Coronary artery (tissue), 2 donors: ENCODE results near the gene ACTA1.
"Not testable (repeated sequence)": the region's sequence is repeated elsewhere in the genome, so short reads cannot be mapped to it uniquely, and the experiment has no call there.

Experiments used
- DNase-seq: peaks from one replicate; pipeline ENCODE4 v3.0.0-alpha.2; 2017; ENCODE audit warnings: low spot score
- H3K27ac ChIP-seq, 2 donors: fragments of 200-600 bp; sonication (generic); one replicate each; pipeline ENCODE4 v1.5.1; 2016 to 2019
- H3K4me3 ChIP-seq: fragments of 200-600 bp; sonication (generic); 2 replicates; pipeline ENCODE4 v1.5.1; 2016; ENCODE audit warnings: mild to moderate bottlenecking, moderate library complexity
- CTCF ChIP-seq: fragments of 200-600 bp; sonication (generic); IDR thresholded peaks from one replicate; pipeline ENCODE4 v1.5.1; 2019; ENCODE audit warnings: antibody characterized with exemption

Gene ACTA1

GRCh38 chr1:229420765-229421164 lies 13.1 kb downstream of the ACTA1 start:
- no peak overlapping the region for H3K4me3 ChIP-seq
- no peak for DNase-seq
- H3K27ac ChIP-seq = no peak overlapping the region
- TF ChIP-seq CTCF = no peak

- H3K27ac ChIP-seq = no peak overlapping the region
- DNase-seq = no peak
- H3K4me3 ChIP-seq = no peak overlapping the region
- no peak for TF ChIP-seq CTCF
Measured at GRCh38 chr1:229420224-229420623, 13.7 kb downstream of the ACTA1 start.

- DNase-seq = not testable (repeated sequence)
Measured at GRCh38 chr1:229418586-229418985, 15.3 kb downstream of the ACTA1 start.

GRCh38 chr1:229412810-229413209 lies 21.1 kb downstream of the ACTA1 start:
- H3K27ac ChIP-seq, DNase-seq, H3K4me3 ChIP-seq: not testable (repeated sequence)

More at GRCh38 chr1:229418586-229418985, 15.3 kb downstream of the ACTA1 start:
- H3K4me3 ChIP-seq, H3K27ac ChIP-seq: not testable (repeated sequence)

- TF ChIP-seq CTCF = no peak
- H3K4me3 ChIP-seq = no peak overlapping the region
- H3K27ac ChIP-seq = peak overlapping the region; percentile 1 to 68
Measured at GRCh38 chr1:229412056-229412455, 21.8 kb downstream of the ACTA1 start.

GRCh38 chr1:229411434-229412055 lies 22.3 kb downstream of the ACTA1 start:
- Histone ChIP-seq H3K4me3 (peak overlapping the region; percentile 33), H3K27ac (peak overlapping the region; percentile 68 to 86)
- TF ChIP-seq CTCF = no peak
- DNase-seq = no peak

More at GRCh38 chr1:229412056-229412455, 21.8 kb downstream of the ACTA1 start:
- no peak for DNase-seq

GRCh38 chr1:229410692-229411433 lies 23.0 kb downstream of the ACTA1 start:
- Histone ChIP-seq H3K4me3 (peak overlapping the region; percentile 33), H3K27ac (peak overlapping the region; percentile 68 to 86)
- TF ChIP-seq CTCF = no peak
- peak; percentile 85 for DNase-seq

GRCh38 chr1:229410370-229410691 lies 23.6 kb downstream of the ACTA1 start:
- H3K4me3 ChIP-seq = peak overlapping the region; percentile 33
- no peak for TF ChIP-seq CTCF
- peak overlapping the region; percentile 68 to 86 for H3K27ac ChIP-seq
- DNase-seq = no peak
